HG03457 (cell line): ENCODE measurements around the gene POP4.

Source experiments
- ATAC-seq: cut with Tn5 transposase; IDR thresholded peaks from one replicate; pipeline ENCODE4 v1.9.1; 2021; ENCODE audit warnings: moderate number of reproducible peaks; ENCODE audit not compliant: unreplicated experiment

POP4 gene

GRCh38 chr19:29576761-29577648 is 29.1 kb upstream of the POP4 start:
- ATAC-seq: no peak

- ATAC-seq: no peak
Measured at GRCh38 chr19:29577649-29577963, 28.5 kb upstream of the POP4 start.

GRCh38 chr19:29578349-29578748 is 27.7 kb upstream of the POP4 start:
- no peak for ATAC-seq

GRCh38 chr19:29579308-29579910 is 26.7 kb upstream of the POP4 start:
- no peak for ATAC-seq

- no peak for ATAC-seq
Measured at GRCh38 chr19:29581398-29581797, 24.7 kb upstream of the POP4 start.

- no peak for ATAC-seq
Measured at GRCh38 chr19:29583196-29583999, 22.7 kb upstream of the POP4 start.

- no peak for ATAC-seq
Measured at GRCh38 chr19:29586401-29586800, 19.7 kb upstream of the POP4 start.

GRCh38 chr19:29587059-29587458 is 19.0 kb upstream of the POP4 start:
- ATAC-seq: no peak

- ATAC-seq: peak; percentile 48
Measured at GRCh38 chr19:29587518-29587986, 18.5 kb upstream of the POP4 start.

GRCh38 chr19:29588095-29588494 is 18.0 kb upstream of the POP4 start:
- no peak for ATAC-seq

- ATAC-seq: no peak
Measured at GRCh38 chr19:29590278-29590677, 15.8 kb upstream of the POP4 start.

GRCh38 chr19:29591670-29592069 is 14.4 kb upstream of the POP4 start:
- no peak for ATAC-seq

- ATAC-seq: no peak
Measured at GRCh38 chr19:29593869-29594268, 12.2 kb upstream of the POP4 start.

- ATAC-seq: no peak
Measured at GRCh38 chr19:29596080-29596727, 9.9 kb upstream of the POP4 start.

- ATAC-seq: no peak
Measured at GRCh38 chr19:29596885-29597525, 9.1 kb upstream of the POP4 start.

- ATAC-seq: no peak
Measured at GRCh38 chr19:29598036-29598435, 8.0 kb upstream of the POP4 start.

GRCh38 chr19:29598496-29598895 is 7.6 kb upstream of the POP4 start:
- ATAC-seq: no peak

GRCh38 chr19:29603308-29603707 is 2.8 kb upstream of the POP4 start:
- no peak for ATAC-seq

- ATAC-seq: peak; percentile 13
Measured at GRCh38 chr19:29606420-29606747, 301 bp downstream of the POP4 start.

GRCh38 chr19:29609636-29610035 is 3.6 kb downstream of the POP4 start:
- ATAC-seq: no peak

GRCh38 chr19:29610213-29610573 is 4.1 kb downstream of the POP4 start:
- ATAC-seq: no peak
